Body of pancreas (tissue), 4 donors: ENCODE data around the gene NKD2.

Source experiments
- POLR2A ChIP-seq, 3 donors: fragments of 450-650 bp; IDR thresholded peaks; one replicate each; pipeline ENCODE4 v1.6.1; 2016; ENCODE audit warnings: antibody characterized with exemption in 3 of 3, mild to moderate bottlenecking in 2 of 3
- TF ChIP-seq, protein P1 (sequence below), 7 experiments: fragments of 450-650 bp in 4 of 7; fragments of 200-600 bp in 3 of 7; sonication (generic) in 3 of 7; IDR thresholded peaks; one replicate each; pipeline ENCODE4 v1.5.1; 2016 to 2019; ENCODE audit warnings: antibody characterized with exemption in 7 of 7

DNA sequence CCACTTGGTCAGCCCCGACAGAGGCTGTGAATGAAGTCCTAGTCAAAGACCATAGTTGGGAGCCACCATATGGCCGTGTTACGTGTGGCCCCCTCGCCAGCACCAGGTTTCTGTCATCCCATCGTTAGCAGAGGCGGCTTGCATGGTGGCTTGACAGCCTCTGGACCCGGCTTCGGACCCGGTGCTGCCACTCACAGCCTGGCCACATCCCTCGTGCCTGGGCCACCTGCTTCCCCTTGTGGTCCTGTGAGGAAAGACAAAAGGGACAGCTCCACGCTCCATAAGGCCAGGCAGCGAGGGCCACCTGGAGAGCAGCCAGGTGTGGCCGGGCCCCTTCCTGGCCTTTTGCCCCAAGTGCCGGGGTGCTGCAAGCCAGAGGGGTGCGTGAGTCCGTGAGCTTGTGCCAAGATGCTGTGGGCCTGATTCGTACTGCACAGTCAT is 6.2 kb downstream of the NKD2 start:
- TF ChIP-seq, protein P1, sequence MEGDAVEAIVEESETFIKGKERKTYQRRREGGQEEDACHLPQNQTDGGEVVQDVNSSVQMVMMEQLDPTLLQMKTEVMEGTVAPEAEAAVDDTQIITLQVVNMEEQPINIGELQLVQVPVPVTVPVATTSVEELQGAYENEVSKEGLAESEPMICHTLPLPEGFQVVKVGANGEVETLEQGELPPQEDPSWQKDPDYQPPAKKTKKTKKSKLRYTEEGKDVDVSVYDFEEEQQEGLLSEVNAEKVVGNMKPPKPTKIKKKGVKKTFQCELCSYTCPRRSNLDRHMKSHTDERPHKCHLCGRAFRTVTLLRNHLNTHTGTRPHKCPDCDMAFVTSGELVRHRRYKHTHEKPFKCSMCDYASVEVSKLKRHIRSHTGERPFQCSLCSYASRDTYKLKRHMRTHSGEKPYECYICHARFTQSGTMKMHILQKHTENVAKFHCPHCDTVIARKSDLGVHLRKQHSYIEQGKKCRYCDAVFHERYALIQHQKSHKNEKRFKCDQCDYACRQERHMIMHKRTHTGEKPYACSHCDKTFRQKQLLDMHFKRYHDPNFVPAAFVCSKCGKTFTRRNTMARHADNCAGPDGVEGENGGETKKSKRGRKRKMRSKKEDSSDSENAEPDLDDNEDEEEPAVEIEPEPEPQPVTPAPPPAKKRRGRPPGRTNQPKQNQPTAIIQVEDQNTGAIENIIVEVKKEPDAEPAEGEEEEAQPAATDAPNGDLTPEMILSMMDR (IDR thresholded peaks at IDR 0.05), result no peak
- TF ChIP-seq POLR2A (IDR thresholded peaks at IDR 0.05), result no peak
